ENCODE results near the gene EYA4.

- TF ChIP-seq CTCF (IDR thresholded peaks at IDR 0.05) = no peak
- TF ChIP-seq POLR2A (IDR thresholded peaks at IDR 0.05) = no peak
- no peak for TF ChIP-seq POLR2AphosphoS5 (IDR thresholded peaks at IDR 0.05)
- TF ChIP-seq EP300 (IDR thresholded peaks at IDR 0.05) = no peak
These were observed 13.8 kb upstream of the EYA4 start for GRCh38 chr6:133227344-133227743.
